Measurements from ENCODE around the gene HDAC4.

DNA sequence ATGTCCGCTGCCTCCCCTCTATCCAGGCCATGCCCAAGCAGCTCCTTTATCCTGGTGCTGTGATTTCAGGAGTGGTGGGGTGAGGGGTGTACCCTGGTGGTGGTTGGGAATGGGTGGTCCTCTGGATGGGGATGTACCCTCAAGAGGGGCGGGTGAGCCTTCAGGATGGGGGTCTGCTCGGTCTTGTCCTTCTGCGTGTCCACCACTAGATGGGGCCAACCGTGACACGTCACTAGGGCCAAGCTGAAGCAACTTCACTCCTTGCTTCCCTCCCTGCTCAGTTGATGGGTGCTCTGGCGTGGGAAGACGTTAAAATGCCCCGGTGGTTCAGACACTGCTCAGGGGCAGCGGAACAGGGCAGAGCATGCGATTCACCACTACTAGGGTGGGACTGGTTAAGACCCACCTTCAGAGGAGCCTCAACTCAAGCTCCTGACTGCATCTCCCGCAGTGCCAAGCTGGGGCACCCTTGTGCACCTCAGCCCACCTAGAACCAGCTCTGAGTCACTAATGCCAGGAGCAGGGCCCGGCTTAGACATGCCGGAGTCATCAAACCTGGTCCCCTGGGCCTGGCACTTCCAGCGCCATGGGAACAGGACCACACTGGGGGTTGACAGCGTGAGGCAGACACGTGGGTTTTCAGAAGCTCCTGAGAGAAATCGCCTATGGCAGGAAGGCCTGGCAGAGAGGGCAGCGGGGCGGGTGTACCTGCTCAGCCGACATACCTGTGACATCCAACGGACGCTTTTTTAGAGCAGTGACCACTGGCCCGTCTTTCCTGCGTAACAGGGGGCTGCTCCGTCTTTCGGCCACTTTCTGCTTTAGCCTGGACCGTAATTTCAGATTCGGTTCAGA lies 256.7 kb downstream of the HDAC4 start:
- TF ChIP-seq CTCF (optimal IDR thresholded peaks at IDR 0.05 in 1 of 3, IDR thresholded peaks at IDR 0.05 in 1 of 3, conservative IDR thresholded peaks at IDR 0.05 in 1 of 3; ENCODE audit: extremely low read depth in 1 of 3, insufficient read depth in 2 of 3, low read length in 3 of 3) (peak; percentile 40 to 72 (median 69)), EZH2 (IDR thresholded peaks at IDR 0.05; ENCODE audit: low read length) (no peak)
